Measurements from ENCODE around the gene TRIM26.

GRCh38 chr6:30206152-30206551 lies 7.1 kb downstream of the TRIM26 start:
- TF ChIP-seq RARB (CRISPR knock-in tag; IDR thresholded peaks at IDR 0.05) (no peak), ZFP30 (CRISPR knock-in tag; IDR thresholded peaks at IDR 0.05) (no peak), ZNF70 (CRISPR knock-in tag; IDR thresholded peaks at IDR 0.05) (no peak), TCF4 (CRISPR knock-in tag; IDR thresholded peaks at IDR 0.05; ENCODE audit: borderline replicate concordance) (no peak)
